NCI-H1436 treated with DMSO at 0.1 percent for 48 hours (cell line): ENCODE measurements around the gene SNX20.

Experiments used
- DNase-seq: peaks from one replicate; lab custom pipeline; 2025; lab: John Stamatoyannopoulos, UW

The SNX20 gene

DNA sequence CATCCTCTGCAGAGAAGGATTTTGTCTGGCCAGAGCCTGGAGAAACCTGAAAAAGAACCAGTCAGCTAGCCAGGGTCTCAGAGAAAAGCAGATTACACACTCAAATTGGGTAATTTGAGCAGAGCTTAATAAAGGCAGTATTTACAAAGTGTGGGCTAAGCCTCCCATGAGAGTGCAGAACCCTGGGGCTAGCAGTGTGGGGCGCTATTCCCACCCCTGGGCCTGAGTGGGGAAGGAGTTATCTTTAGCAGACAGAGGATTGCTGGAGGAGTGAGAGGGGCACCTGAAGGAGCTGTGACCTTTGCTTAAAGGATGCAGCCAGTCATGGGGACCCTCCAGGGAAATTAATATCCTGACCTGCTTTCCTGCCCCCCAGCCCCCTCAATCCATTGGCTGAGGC, 46.2 kb downstream of the SNX20 start:
- DNase-seq = no peak

DNA sequence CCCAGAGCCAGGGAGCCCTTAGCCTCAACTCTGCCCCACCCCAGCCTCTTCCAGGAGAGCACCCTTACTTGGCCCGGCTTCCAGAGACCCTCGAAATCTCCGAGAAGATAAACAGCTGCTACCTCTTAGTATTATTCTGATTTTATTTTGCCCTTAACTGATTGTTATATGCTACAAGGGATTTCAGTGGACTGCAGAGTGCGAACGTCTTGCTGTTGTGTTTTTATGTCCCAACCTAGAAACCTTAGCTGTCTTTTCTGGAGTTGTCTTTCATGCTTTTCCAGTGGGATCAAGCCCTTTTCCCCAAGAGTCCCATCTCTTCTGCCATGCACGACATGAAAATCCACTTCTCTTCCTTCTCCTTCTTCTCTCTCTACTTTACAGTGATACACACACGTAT, 47.0 kb downstream of the SNX20 start:
- no peak for DNase-seq

DNA sequence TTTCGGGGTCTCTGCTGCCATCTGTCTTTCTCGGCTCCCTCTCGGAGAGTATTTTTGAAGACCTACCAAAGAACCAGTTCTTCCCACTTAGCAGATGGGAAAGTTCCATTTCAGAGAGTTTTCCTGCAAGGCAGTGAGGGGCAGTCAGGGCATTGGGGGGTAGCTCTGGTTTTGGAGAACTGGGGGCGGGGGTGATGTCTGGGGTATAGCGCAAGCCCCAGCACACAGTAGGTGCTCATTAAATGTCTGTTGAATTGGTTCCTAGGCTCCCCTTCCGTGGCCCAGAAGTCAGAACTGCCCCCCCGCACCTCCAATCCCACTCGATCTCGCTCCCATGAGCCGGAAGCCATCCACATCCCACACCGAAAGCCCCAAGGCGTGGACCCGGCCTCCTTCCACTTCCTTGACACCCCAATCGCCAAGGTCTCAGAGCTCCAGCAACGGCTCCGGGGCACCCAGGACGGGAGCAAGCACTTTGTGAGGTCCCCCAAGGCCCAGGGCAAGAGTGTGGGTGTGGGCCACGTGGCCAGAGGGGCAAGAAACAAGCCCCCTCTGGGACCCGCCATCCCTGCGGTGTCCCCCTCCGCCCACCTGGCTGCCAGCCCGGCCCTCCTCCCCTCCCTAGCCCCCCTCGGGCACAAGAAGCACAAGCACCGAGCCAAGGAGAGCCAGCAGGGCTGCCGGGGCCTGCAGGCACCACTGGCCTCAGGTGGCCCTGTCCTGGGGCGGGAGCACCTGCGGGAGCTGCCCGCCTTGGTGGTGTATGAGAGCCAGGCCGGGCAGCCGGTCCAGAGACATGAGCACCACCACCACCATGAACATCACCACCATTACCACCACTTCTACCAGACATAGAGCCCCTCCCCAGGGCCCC, 47.9 kb downstream of the SNX20 start:
- no peak for DNase-seq

DNA sequence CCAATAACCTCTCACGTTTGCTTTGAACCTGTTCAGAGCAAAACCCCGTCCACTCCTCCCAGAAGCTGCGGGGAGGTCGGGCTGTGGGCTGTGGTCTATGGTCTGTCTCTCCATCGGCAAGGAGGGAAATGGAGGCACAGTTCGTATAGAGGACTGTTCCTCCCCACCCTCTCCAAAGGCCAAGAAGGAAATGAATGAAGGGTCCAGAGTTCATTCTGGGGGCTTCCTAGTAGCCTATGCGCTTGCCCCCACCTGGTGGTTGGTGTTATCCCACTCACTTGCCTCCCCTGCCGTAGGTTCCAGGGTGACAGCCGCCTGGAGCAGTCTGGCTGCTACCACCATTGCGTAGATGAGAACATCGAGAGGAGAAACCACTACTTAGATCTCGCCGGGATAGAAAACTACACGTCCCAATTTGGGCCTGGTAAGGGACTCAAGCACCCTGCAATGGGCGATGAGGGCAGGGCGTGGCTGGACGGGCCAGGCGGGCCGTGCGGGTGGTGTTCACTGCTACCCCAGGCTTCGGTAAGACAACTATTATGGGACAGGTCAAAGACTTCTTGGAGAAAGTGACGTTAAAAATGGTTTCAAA, 49.0 kb downstream of the SNX20 start:
- no peak for DNase-seq

DNA sequence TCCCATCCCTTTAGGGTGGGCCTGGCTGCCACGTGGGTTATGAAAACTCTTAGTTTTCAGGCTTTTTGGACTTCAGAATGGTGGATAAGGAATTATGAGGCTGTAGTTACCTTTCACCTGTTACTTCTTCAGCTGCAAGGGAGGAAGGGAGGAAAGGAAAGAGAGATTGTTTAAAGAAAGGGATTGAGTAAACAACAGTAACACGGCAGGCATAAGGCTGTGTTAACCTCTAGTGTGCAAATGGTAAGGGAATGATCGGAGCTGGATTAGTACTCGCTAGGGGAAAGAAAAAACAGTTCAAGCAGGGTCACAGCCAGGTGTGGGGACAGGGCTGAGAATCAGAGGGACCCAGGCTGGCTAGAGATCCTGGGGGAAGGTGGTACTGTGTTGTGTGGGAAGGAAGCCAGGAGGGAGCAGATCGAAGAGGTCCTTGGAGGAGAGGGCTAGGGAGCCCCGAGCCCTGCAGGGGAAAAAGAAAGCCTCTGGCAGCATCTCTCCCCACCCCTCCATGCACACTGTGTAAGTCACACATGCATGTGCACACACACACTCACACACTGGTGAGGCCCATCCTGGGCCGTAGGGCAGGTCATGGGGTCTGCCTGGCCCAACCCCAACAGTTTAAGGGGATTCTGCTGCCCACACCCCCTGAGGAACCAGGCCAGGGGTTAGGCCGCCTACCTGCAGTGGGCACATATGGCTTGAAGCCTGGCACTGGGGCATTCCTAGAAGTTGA, 49.7 kb downstream of the SNX20 start:
- no peak for DNase-seq

DNA sequence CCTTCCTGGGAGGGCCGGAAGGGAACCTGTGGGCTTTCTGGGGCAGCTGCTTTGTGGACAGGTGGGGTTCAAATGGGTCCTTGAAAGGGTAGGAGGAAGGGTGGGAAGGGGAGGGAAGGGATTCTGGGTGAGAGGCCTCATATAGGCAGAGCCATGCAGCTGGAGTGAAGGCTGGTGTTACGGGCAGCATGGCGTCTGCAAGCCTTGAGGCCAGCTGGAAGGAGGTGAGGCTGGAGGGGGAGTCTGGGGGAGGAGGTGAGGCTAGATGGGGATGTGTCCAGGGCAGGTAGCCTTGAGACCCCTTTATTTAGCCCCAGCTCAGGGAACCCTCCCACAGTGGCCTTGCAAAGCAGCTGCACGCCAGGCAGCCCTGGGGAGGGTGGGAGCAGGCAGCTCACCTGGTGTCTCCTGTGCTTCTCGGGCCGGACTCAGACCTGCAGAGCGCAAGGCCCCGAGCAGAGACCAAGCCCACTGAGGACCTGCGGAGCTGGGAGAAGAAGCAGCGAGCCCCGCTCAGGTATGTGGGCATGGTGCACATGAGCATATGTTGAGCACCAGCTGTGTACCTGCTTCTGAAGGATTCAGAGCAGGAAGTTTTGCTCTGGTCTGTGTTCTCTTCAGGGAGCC, 50.6 kb downstream of the SNX20 start:
- DNase-seq = no peak

DNA sequence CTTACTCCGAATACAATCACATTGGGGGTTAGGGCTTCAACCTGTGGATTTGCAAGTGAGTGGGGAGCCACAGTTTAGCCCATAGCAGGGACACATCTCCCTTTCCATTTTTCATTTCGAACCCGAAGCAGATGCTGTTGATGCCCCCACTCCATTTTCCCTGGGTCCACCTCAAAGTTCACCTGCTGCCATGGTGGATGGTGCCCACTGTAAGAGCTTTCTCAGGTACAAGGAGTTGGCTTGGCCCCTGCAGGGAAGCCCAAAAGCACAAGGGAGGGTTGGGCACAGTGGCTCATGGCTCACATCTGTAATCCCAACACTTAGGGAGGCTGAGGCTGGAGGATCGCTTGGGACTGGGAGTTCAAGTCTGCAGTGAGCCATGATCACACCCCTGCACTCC, 51.8 kb downstream of the SNX20 start:
- DNase-seq = no peak

DNA sequence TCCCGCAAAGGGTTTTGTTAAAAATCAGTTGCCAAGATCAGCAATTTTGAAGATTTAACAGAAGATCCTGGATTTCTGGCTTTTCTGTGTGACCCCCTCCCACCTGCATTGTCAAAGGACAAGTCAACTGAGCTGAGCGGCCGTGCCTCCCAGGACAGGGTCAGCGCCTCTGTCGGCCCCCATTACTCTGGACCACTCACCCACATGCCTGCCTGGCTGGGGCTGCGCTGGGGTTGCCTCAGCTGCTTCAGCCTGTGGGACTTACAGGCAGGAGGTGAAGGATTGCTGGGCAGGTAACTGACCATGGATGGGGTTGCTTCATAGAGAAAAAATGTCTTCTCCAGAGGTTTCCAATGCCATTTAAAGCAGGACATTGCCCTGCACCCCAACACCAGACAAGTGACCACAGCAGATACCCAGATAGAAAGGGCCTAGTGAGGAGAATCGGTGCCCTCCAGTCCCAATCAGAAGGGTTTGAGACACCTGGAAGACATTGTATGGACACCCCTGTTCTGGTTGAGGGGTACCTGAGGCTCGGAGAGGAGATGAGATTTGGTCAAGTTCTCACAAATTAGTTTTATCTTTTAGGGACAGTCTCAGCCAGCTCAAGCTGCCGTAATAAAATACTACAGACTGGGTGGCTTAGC, 52.8 kb downstream of the SNX20 start:
- no peak for DNase-seq

DNA sequence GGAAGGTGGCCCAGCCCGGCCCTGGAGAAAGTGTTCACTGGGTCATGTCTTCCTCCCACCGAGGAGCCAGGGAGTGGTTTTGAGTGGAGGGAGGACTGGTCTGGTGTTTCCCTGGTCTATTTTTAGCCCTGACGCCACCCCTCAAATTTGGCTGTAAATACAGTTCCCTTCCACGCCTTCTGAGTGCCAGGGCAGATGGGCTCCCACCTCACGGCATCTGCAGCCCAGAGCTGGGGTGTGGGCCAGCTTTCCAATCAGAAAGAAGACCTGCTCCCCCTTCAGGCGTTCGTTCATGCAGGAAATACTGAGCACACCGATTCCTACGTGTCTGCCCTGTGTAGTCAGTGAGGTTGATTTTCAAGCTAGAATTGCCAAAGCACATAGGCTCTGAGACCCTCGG, 53.7 kb downstream of the SNX20 start:
- no peak for DNase-seq

DNA sequence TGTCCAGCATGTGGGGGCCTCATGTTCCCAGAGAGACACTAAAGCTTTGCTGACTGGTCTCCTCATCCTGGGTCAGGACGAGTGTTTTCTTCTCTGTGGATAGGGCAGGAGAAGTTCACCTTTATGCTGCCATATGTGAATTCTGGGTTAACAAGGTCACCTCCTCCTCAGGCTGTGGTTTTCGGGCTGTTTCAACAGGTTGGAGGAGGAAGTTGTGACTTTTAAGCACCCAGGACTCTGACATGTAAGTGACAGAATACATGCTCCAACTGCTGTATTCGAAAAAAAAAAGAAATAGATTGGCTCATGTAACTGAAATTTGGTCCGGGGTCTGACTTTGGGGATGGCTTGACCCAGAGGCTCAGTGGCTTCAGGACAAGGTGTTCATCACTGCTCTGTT, 54.2 kb downstream of the SNX20 start:
- no peak for DNase-seq

DNA sequence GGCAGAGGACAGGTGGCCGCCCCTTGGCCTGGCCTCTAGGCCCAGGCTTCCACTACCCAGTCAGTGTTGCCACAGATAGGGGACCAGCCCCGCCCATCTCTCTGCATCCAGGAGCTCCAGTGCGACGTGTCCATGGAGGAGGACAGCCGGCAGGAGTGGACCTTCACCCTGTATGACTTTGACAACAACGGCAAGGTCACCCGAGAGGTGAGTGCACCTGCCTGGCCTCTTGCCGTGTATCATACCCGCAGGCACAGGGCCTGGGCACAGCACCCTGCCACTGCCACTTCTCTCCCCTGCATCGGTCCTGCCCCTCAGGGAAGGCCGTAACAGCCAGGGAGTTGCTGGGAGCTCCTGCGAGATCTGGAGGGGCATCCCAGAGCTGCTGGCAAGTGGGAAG, 55.7 kb downstream of the SNX20 start:
- DNase-seq = no peak

DNA sequence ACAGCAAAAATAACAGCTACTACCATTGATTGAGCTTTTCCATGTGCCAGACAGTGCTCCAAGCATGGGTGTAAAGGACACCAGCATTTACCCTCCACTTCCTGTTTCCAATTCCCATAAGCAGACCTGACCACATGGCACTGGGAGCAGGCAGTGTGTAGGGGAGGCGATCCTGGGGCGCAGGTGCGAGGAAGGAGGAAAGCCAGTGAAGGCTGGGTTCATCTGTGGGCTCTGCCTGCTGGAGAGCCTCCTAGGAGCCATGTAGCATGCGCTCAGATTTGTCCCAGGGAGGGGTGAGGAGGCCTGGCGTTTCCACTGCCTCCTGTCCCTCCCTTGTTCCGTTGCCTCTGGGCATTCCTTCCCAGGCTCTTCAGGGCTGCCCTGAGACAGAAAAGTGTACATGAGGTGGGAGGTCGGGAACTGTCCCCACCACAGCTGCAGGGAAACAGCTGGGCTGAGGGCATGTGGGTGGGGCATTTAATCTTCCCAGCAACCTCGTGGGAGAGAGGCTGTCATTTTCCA, 56.6 kb downstream of the SNX20 start:
- DNase-seq = no peak

DNA sequence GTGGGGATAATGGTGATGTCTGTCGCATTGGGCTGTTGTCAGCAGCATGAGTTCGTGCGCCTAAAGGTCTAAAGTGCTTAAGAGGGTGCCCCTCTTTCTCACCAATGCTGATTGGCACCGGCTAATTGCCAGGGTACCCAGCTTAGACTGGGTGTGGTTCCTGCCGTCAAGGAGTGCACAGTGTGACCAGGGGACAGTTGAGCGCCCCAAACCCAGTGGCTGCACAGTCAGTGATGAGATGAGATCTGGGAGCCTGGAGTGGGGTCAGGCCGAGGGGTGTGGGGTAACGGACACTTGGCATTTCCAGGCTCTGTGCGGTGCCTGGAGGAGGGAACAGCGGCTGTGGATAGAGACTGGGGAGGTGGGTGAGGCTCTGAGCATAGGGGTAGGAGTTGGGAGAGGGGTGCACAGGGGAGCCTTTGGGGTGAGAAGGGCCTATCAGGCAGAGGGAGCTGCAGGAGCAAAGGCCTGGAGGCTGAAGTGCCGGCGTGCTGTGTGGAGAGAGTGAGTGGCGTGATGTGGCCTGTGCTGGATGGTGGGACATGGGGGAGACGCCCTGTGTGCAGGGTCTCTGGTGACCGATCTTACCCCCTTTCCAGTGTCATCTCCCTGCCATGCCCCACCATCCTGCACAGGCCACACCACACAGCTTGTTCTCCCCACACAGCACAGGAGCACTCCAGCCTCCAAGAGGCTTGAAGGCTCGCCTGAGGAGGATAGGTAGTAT, 58.3 kb downstream of the SNX20 start:
- no peak for DNase-seq

DNA sequence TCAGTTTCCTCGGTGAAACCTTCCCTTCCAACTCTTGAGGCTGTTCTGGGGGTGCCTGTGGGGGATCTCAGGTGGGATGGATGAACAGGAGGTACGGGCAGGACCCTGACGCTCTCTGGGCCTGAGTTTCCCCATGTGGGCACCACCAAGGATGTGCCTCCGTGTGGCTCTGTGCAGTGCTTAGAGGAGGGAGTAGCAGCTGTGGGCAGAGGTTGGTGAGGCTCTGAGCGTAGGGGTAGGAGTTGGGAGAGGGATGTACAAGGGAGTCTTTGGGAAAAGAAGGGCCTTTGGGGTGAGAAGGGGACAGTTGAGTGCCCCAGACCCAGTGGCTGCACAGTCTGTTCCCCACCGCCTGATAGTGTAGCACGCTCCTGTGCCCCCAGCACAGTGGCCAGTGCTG, 59.1 kb downstream of the SNX20 start:
- no peak for DNase-seq
